Bronchial smooth muscle cell (primary cell): ENCODE measurements around the gene TMEM132A. TPM values are rescaled to one million over a fixed set of nuclear protein-coding genes. Genes with fewer than 3 reads are reported as not detected.

Experiments
- total RNA-seq: library from RNA; depleted of rRNA; stranded (reverse); fragments of >200 nt; gene quantifications from 2 replicates; pipeline ENCODE4 v1.2.1, GENCODE V29; 2014

Gene TMEM132A, protein sequence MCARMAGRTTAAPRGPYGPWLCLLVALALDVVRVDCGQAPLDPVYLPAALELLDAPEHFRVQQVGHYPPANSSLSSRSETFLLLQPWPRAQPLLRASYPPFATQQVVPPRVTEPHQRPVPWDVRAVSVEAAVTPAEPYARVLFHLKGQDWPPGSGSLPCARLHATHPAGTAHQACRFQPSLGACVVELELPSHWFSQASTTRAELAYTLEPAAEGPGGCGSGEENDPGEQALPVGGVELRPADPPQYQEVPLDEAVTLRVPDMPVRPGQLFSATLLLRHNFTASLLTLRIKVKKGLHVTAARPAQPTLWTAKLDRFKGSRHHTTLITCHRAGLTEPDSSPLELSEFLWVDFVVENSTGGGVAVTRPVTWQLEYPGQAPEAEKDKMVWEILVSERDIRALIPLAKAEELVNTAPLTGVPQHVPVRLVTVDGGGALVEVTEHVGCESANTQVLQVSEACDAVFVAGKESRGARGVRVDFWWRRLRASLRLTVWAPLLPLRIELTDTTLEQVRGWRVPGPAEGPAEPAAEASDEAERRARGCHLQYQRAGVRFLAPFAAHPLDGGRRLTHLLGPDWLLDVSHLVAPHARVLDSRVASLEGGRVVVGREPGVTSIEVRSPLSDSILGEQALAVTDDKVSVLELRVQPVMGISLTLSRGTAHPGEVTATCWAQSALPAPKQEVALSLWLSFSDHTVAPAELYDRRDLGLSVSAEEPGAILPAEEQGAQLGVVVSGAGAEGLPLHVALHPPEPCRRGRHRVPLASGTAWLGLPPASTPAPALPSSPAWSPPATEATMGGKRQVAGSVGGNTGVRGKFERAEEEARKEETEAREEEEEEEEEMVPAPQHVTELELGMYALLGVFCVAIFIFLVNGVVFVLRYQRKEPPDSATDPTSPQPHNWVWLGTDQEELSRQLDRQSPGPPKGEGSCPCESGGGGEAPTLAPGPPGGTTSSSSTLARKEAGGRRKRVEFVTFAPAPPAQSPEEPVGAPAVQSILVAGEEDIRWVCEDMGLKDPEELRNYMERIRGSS
- total RNA-seq = 9.0 and 10.7 TPM in 2 replicates

DNA sequence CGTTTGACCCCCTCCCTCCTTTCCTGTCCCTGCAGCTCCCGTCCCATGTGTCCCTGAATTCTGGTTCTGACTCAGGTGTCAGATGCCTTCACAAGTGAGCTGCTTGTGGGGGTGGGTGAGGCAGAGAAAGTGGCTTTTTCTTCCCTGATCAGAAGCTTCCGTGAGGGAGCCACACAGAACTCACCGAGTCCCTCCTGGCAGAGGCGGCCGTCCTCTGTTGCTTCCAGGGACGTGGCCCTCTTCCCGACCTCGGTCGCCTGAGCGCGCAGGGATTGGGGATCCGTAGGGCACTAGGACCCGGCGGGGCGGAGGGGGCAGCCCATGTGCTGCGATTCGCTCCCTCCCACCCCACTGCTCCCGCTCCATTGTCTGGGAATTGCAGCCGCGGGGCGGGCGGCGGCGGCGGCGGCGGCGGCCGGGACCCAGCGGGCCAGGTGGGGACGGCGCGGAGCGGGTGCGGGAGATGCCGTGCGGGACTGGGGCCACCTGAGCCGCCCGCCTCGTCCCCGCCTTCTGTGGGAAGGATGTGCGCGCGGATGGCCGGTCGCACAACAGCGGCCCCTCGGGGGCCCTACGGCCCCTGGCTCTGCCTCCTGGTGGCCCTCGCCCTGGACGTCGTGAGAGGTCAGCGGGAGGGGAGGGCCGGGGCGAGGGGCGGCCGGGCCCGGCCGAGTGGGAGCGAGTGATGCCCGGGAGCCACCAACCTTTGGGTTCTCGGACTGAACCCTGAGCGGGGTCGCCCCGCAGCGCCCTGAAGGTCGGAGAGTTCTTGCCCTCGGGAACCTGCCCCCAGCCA lies at the start of gene TMEM132A:
Gene TMEM132A (plus strand): TSS at position 351 of the 796 bp plus-strand sequence. CDS start 174 bp downstream, at position 525.

DNA sequence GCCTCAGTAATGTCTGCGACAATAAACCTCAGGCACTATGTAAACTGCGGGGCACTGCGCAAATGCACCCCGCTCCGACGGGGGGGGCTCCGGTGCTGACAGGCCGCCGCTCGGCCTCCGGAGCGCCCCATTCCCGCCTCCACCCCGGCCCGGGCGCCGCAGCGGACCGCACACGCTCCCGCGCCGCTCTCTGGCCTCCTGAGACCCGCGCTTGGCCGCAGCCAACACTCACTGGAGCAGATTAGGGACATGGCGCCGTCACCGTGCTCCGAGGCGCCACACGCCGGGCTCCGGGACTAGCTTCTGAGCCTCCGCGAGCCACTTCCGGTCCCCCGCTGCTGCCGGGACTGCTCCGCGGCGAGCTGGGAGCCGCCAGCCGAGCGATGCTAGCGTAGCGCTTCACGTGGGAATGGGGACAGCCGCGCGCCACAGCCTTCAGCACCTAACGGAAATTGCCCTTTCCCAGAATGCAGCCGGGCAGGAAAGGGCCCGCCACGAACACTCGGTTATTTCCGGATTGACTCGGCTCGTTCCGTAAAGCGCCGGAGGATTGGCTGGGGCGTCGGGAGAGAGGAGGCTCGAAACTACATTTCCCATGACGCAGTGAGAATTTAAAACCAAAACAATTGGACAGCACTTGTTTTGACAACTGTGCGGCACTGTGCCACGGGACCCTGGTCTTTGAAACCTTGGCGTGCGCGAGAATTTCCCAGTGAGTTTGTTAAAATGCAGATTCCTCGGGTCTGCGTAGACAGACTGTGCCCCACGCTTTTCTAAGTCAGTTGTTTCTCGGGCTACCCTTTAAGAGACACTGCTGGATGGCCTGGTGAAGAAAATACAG lies 17.9 kb upstream of the TMEM132A start, which contains the start of gene PRPF19:
Gene PRPF19 (minus strand): TSS at position 454 of the 841 bp plus-strand sequence. CDS start 203 bp downstream, at position 251.

DNA sequence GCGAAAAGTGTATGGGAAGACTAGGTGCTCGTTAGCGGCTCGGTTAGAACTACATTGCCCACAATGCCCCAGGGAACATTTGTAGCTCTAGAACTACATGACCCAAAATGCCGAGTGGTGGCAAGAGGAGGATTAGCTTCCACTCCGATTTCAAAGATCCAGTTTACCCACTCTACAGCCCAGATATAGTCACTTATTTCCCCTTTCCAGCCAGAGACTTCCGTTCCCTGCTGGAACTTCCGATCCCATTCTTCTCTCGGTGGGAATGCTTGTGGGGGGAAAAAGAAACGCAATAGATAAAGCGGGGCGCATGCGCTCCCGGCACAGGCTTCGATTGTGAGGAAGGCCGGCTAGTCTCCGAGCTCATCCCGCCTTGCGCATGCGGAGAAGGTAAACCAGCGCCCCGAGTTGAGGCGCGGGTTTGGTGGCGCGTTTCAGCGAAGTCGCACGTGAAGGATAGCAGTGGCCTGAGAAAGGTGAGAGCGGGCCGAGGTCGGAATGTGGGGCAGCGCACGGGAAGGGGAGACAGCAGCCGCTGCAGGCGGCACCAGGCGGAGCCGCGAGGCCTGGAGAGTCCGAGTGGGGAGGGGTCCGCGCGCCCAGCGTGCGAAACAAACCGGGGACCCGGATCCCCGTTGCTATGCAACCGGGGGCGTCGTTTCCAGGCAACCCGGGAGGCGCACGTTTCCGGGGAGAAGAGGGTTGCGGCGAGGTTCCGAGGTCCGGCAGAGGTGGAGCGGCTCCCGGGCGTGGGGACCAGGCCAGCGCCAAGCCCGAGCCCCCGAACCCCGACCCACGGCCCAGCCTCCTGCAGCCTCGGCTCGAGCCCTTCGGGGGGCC lies 10.2 kb upstream of the TMEM132A start, which contains the start of gene TMEM109:
Gene TMEM109 (plus strand): TSS at position 366 of the 840 bp plus-strand sequence. CDS start 5,536 bp downstream, outside the sequence.

DNA sequence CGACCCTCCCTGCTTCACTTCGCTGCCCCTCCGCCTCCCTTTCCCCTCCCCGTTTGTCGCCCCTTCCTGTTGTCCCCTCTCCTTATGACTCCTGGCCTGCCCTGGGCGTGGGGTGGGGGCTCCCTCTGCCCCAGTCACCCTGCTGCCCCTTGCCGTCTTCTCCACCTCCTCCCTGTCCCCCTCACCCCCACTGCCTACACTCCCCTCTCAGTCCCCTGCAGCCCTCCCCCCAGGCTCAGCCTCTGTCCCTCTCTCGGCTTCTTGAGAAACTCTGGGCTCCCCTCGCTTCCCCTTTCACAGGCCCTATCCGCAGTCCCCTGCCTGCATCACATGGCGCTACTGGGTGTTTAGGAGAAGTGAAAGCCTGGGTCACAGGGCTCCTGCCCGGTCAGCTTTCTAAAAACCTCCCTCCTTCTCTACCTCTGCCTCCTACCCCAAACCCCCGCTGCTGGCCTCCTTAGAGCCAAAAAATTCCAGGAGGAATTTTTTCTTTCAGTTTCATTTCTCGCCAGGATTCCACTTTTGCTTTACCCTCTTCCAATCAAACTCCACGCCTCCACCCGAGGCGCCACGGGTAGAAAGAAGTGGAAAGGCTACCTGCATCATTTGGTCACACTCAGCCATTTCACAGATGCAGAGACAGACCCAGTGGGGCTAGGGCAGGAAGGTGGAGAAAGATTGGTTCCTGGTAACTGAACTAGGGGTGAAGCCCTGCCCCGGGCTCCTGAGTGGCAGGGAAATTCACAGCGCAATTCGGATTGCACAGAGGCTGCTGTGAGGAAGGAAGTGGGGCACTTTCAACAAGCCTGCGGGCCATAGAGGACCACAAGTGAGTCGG lies 27.9 kb downstream of the TMEM132A start, which contains the start of gene SLC15A3:
Gene SLC15A3 (minus strand): TSS at position 273 of the 838 bp plus-strand sequence. CDS start 625 bp downstream, outside the sequence.

DNA sequence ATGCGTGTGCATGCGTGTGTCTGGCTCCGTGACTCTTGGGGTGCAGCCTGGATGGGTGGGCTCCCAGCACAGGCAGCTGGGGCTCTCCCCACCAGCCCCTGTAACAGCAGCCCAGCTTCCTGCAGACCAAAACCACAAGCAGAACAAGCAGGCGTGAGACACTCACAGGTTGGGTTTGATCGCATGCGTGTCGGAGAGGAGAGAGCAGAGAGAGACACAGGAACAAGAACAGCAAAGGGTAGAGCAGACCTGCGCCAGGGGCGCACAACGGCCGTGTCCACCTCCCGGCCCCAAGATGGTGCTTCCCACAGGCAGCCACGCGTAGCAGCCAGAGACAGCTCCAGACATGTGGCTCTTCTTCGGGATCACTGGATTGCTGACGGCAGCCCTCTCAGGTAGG lies 47.3 kb downstream of the TMEM132A start, which contains the start of gene CD6:
Gene CD6 (plus strand): TSS at position 161 of the 400 bp plus-strand sequence. CDS start 186 bp downstream, at position 347.

Other genes with a start within 250 kb of the TMEM132A start
- gene MS4A8, start 224.8 kb upstream of the TMEM132A start, total RNA-seq = not detected in 2 replicates
- not detected in 2 replicates for gene MS4A18, start 199.7 kb upstream of the TMEM132A start, total RNA-seq
- not detected in 2 replicates for gene MS4A15, start 167.6 kb upstream of the TMEM132A start, total RNA-seq
- not detected in 2 replicates for gene MS4A10, start 139.1 kb upstream of the TMEM132A start, total RNA-seq
- gene CCDC86, start 82.3 kb upstream of the TMEM132A start, total RNA-seq = 1.2 and 3.3 TPM in 2 replicates
- gene PTGDR2, start 68.5 kb upstream of the TMEM132A start, total RNA-seq = 0.16 and 1.5 TPM in 2 replicates
- 0.32 TPM in 1 of 2 replicates, not detected in the other for gene ZP1, start 56.9 kb upstream of the TMEM132A start, total RNA-seq
- gene PRPF19, start 17.9 kb upstream of the TMEM132A start, total RNA-seq = 29.6 and 32.6 TPM in 2 replicates
- gene TMEM109, start 10.3 kb upstream of the TMEM132A start, total RNA-seq = 17.7 and 23.8 TPM in 2 replicates
- gene SLC15A3, start 27.7 kb downstream of the TMEM132A start, total RNA-seq = 11.0 and 22.6 TPM in 2 replicates
- not detected in 2 replicates for gene CD6, start 47.2 kb downstream of the TMEM132A start, total RNA-seq
- gene CD5, start 178.0 kb downstream of the TMEM132A start, total RNA-seq = not detected in 2 replicates
- gene VPS37C, start 237.0 kb downstream of the TMEM132A start, total RNA-seq = 5.4 and 5.8 TPM in 2 replicates